Mesodermal cell (in vitro differentiated cells): Measurements from ENCODE around the gene KHDRBS2.
"Not testable (repeated sequence)": the region's sequence is repeated elsewhere in the genome, so short reads cannot be mapped to it uniquely, and the experiment has no call there.

Source experiments
- H3K27ac ChIP-seq: 2 replicates; pipeline ENCODE4 v1.7.0; 2013; ENCODE audit warnings: mild to moderate bottlenecking, low read depth, low read length, moderate library complexity; ENCODE audit not compliant: severe bottlenecking
- H3K36me3 ChIP-seq: 2 replicates; pipeline ENCODE4 v1.7.1; 2013; ENCODE audit warnings: mild to moderate bottlenecking, low read length, moderate library complexity; ENCODE audit not compliant: control insufficient read depth, insufficient read depth
- H3K4me1 ChIP-seq: one replicate; pipeline ENCODE4 v1.7.1; 2013; ENCODE audit warnings: mild to moderate bottlenecking, low read length; ENCODE audit not compliant: insufficient read depth, control insufficient read depth, poor library complexity, severe bottlenecking
- H3K4me3 ChIP-seq: 2 replicates; pipeline ENCODE4 v1.7.0; 2013; ENCODE audit warnings: low read length, control low read depth, mild to moderate bottlenecking; ENCODE audit not compliant: insufficient read depth, poor library complexity, severe bottlenecking; ENCODE audit errors: extremely low read depth
- H3K9me3 ChIP-seq: 2 replicates; pipeline ENCODE4 v1.7.1; 2013; ENCODE audit warnings: mild to moderate bottlenecking, low read length, moderate library complexity; ENCODE audit not compliant: control insufficient read depth
- whole genome bisulfite sequencing, 2 experiments: methylation state at CpG; one replicate each; pipeline ENCODE4 v1.1.5; 2013; ENCODE audit warnings: missing lambda C conversion rate in 2 of 2; ENCODE audit not compliant: insufficient coverage in 2 of 2; 5-methylcytosine and 5-hydroxymethylcytosine counted together

The KHDRBS2 gene

GRCh38 chr6:61787998-61788397 is 498.0 kb downstream of the KHDRBS2 start:
- Histone ChIP-seq H3K4me1 (no peaks in the 10 kb centered on the region), H3K36me3 (no peaks in the 10 kb centered on the region), H3K27ac (no peak overlapping the region), H3K9me3 (no peaks in the 10 kb centered on the region), H3K4me3 (no peak overlapping the region)
- no CpG with 5 or more reads among the region's 1 CpG for WGBS, 2 experiments

GRCh38 chr6:61769446-61769845 is 516.6 kb downstream of the KHDRBS2 start:
- H3K4me3 ChIP-seq, H3K36me3 ChIP-seq, H3K4me1 ChIP-seq, H3K27ac ChIP-seq, H3K9me3 ChIP-seq: not testable (repeated sequence)
- WGBS, 2 experiments = 93 to 97% methylated on average over 8 to 9 of the region's 11 CpGs

- H3K9me3 ChIP-seq = no peaks in the 10 kb centered on the region
- no peaks in the 10 kb centered on the region for H3K36me3 ChIP-seq
- H3K27ac ChIP-seq = no peak overlapping the region
- WGBS, 2 experiments = no CpG with 5 or more reads among the region's 1 CpG
- no peaks in the 10 kb centered on the region for H3K4me1 ChIP-seq
- H3K4me3 ChIP-seq = no peak overlapping the region
Measured at GRCh38 chr6:61755739-61756138, 530.3 kb downstream of the KHDRBS2 start.

GRCh38 chr6:61751986-61752385 is 534.0 kb downstream of the KHDRBS2 start:
- Histone ChIP-seq H3K27ac (no peak overlapping the region), H3K4me1 (no peaks in the 10 kb centered on the region)
- 93 to 100% methylated on average over 2 to 3 of the region's 3 CpGs for WGBS, 2 experiments

GRCh38 chr6:61745994-61746393 is 540.0 kb downstream of the KHDRBS2 start:
- 58 to 83% methylated on average over 1 to 2 of the region's 5 CpGs for WGBS, 2 experiments
- H3K4me1 ChIP-seq = no peaks in the 10 kb centered on the region
- H3K9me3 ChIP-seq = no peaks in the 10 kb centered on the region
- no peak overlapping the region for H3K4me3 ChIP-seq
- no peaks in the 10 kb centered on the region for H3K36me3 ChIP-seq
- no peak overlapping the region for H3K27ac ChIP-seq

More at GRCh38 chr6:61751986-61752385, 534.0 kb downstream of the KHDRBS2 start:
- H3K9me3 ChIP-seq = no peaks in the 10 kb centered on the region
- no peak overlapping the region for H3K4me3 ChIP-seq
- no peaks in the 10 kb centered on the region for H3K36me3 ChIP-seq

GRCh38 chr6:61711849-61712248 is 574.2 kb downstream of the KHDRBS2 start:
- 58% methylated on average over 2 of the region's 3 CpGs; no CpG with 5 or more reads in 1 of the 2 experiments for WGBS, 2 experiments
- Histone ChIP-seq H3K27ac (no peak overlapping the region), H3K4me3 (no peak overlapping the region), H3K4me1 (no peaks in the 10 kb centered on the region), H3K9me3 (no peaks in the 10 kb centered on the region), H3K36me3 (no peaks in the 10 kb centered on the region)

- Histone ChIP-seq H3K9me3 (no peaks in the 10 kb centered on the region), H3K27ac (no peak overlapping the region), H3K36me3 (no peaks in the 10 kb centered on the region), H3K4me1 (no peaks in the 10 kb centered on the region), H3K4me3 (no peak overlapping the region)
- 100% methylated on average over 1 to 2 of the region's 2 CpGs for WGBS, 2 experiments
Measured at GRCh38 chr6:61688165-61688564, 597.9 kb downstream of the KHDRBS2 start.

GRCh38 chr6:61682562-61682961 is 603.5 kb downstream of the KHDRBS2 start:
- no CpG with 5 or more reads among the region's 2 CpGs for WGBS, 2 experiments
- no peak overlapping the region for H3K4me3 ChIP-seq
- no peak overlapping the region for H3K27ac ChIP-seq
- no peaks in the 10 kb centered on the region for H3K36me3 ChIP-seq
- peaks cover 5% of the 10 kb centered on the region for H3K4me1 ChIP-seq
- no peaks in the 10 kb centered on the region for H3K9me3 ChIP-seq

- H3K36me3 ChIP-seq = no peaks in the 10 kb centered on the region
- WGBS, 2 experiments = 85 to 98% methylated on average over 4 of the region's 6 CpGs
- no peaks in the 10 kb centered on the region for H3K9me3 ChIP-seq
- H3K4me3 ChIP-seq = no peak overlapping the region
- H3K27ac ChIP-seq = no peak overlapping the region
- peaks cover 5% of the 10 kb centered on the region for H3K4me1 ChIP-seq
Measured at GRCh38 chr6:61679625-61680024, 606.4 kb downstream of the KHDRBS2 start.

GRCh38 chr6:61675734-61676133 is 610.3 kb downstream of the KHDRBS2 start:
- no CpG with 5 or more reads among the region's 2 CpGs for WGBS, 2 experiments
- Histone ChIP-seq H3K4me3 (no peak overlapping the region), H3K9me3 (no peaks in the 10 kb centered on the region), H3K27ac (no peak overlapping the region), H3K36me3 (no peaks in the 10 kb centered on the region), H3K4me1 (no peaks in the 10 kb centered on the region)

- Histone ChIP-seq H3K36me3 (no peaks in the 10 kb centered on the region), H3K4me1 (peaks cover 24% of the 10 kb centered on the region), H3K9me3 (no peaks in the 10 kb centered on the region), H3K27ac (no peak overlapping the region), H3K4me3 (no peak overlapping the region)
- WGBS, 2 experiments = 100% methylated on average over 1 of the region's 1 CpG; no CpG with 5 or more reads in 1 of the 2 experiments
Measured at GRCh38 chr6:61649845-61650244, 636.2 kb downstream of the KHDRBS2 start.
